ENCODE results near the gene SPAG16. TPM values are rescaled to one million over a fixed set of nuclear protein-coding genes. Genes with fewer than 3 reads are reported as not detected.
A peak's percentile ranks its signal among the peaks of the same experiment; 100 is the strongest.

SPAG16 gene
- polyA plus RNA-seq, 1 of the 3 experiments (the other 2 are of a cell fraction): 29.5 TPM

GRCh38 chr2:214019973-214020345, 735.7 kb downstream of the SPAG16 start:
- no peaks in the 10 kb centered on the region; the same call in 1 of the 2 replicates for H3K9me2 ChIP-seq
- H3K9me3 ChIP-seq: no peaks in the 10 kb centered on the region
- no peaks in the 10 kb centered on the region for H3K79me2 ChIP-seq (ENCODE audit: insufficient read depth)
- peaks cover 0 to 5% of the 10 kb centered on the region in 2 experiments; a peak in 2 of 4 replicates for H3K4me1 ChIP-seq (ENCODE audit: control insufficient read depth in 1 of 2, insufficient read depth in 2 of 2, low read depth in 1 of 2, low read length in 1 of 2)
- no peak overlapping the region for H3K9ac ChIP-seq
- H3F3A ChIP-seq (replicated peaks; ENCODE audit: insufficient read depth): peaks cover 17% of the 10 kb centered on the region
- H3K4me3 ChIP-seq (ENCODE audit: low read depth in 2 of 2, low read length in 1 of 2): no peak overlapping the region
- peak overlapping the region; percentile 68 to 95; a peak in 3 of 4 replicates for H3K27ac ChIP-seq (ENCODE audit: low read depth in 2 of 2, low read length in 1 of 2)
- no peak overlapping the region for H2AFZ ChIP-seq (ENCODE audit: low read depth)
- no peaks in the 10 kb centered on the region for H3K36me3 ChIP-seq (replicated peaks in 1 of 2; ENCODE audit: control insufficient read depth in 1 of 2, insufficient read depth in 2 of 2, low read length in 1 of 2)
- no peak for TF ChIP-seq POLR2AphosphoS5 (IDR thresholded peaks at IDR 0.05; ENCODE audit: low read depth, low read length)
- no peak for TF ChIP-seq TEAD4 (IDR thresholded peaks at IDR 0.05; ENCODE audit: borderline replicate concordance, insufficient read depth)
- no peak for TF ChIP-seq NFIC (IDR thresholded peaks at IDR 0.05; ENCODE audit: borderline replicate concordance)
- TF ChIP-seq SMC3 (IDR thresholded peaks at IDR 0.05; ENCODE audit: low read depth, low read length): no peak
- TF ChIP-seq FOSL2 (IDR thresholded peaks at IDR 0.05; ENCODE audit: borderline replicate concordance, low read depth): no peak
- TF ChIP-seq, protein P1, sequence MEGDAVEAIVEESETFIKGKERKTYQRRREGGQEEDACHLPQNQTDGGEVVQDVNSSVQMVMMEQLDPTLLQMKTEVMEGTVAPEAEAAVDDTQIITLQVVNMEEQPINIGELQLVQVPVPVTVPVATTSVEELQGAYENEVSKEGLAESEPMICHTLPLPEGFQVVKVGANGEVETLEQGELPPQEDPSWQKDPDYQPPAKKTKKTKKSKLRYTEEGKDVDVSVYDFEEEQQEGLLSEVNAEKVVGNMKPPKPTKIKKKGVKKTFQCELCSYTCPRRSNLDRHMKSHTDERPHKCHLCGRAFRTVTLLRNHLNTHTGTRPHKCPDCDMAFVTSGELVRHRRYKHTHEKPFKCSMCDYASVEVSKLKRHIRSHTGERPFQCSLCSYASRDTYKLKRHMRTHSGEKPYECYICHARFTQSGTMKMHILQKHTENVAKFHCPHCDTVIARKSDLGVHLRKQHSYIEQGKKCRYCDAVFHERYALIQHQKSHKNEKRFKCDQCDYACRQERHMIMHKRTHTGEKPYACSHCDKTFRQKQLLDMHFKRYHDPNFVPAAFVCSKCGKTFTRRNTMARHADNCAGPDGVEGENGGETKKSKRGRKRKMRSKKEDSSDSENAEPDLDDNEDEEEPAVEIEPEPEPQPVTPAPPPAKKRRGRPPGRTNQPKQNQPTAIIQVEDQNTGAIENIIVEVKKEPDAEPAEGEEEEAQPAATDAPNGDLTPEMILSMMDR (IDR thresholded peaks at IDR 0.05): no peak
- no peak for TF ChIP-seq MEF2A (IDR thresholded peaks at IDR 0.05; ENCODE audit: borderline replicate concordance, low read depth)
- no peak for TF ChIP-seq GABPA (IDR thresholded peaks at IDR 0.05; ENCODE audit: low read depth)
- TF ChIP-seq USF2 (IDR thresholded peaks at IDR 0.05; ENCODE audit: borderline replicate concordance, low read depth, low read length): no peak
- TF ChIP-seq, protein P2, sequence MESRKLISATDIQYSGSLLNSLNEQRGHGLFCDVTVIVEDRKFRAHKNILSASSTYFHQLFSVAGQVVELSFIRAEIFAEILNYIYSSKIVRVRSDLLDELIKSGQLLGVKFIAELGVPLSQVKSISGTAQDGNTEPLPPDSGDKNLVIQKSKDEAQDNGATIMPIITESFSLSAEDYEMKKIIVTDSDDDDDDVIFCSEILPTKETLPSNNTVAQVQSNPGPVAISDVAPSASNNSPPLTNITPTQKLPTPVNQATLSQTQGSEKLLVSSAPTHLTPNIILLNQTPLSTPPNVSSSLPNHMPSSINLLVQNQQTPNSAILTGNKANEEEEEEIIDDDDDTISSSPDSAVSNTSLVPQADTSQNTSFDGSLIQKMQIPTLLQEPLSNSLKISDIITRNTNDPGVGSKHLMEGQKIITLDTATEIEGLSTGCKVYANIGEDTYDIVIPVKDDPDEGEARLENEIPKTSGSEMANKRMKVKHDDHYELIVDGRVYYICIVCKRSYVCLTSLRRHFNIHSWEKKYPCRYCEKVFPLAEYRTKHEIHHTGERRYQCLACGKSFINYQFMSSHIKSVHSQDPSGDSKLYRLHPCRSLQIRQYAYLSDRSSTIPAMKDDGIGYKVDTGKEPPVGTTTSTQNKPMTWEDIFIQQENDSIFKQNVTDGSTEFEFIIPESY (IDR thresholded peaks at IDR 0.05; ENCODE audit: borderline replicate concordance, low read depth): no peak
- no peak for TF ChIP-seq FOXM1 (IDR thresholded peaks at IDR 0.05; ENCODE audit: low read depth)
- no peak for TF ChIP-seq JUND (IDR thresholded peaks at IDR 0.05)
- no peak for TF ChIP-seq CHD2 (IDR thresholded peaks at IDR 0.05; ENCODE audit: low read length, partially characterized antibody)
- TF ChIP-seq SIN3A (IDR thresholded peaks at IDR 0.05; ENCODE audit: borderline replicate concordance, low read depth, low read length): no peak
- no peak for TF ChIP-seq FOXJ3 (CRISPR knock-in tag; IDR thresholded peaks at IDR 0.05)
- no peak for TF ChIP-seq YY1 (IDR thresholded peaks at IDR 0.05; ENCODE audit: low read depth)
- TF ChIP-seq RAD21 (IDR thresholded peaks at IDR 0.05; ENCODE audit: low read length): no peak
- TF ChIP-seq PBX3 (IDR thresholded peaks at IDR 0.05): no peak
- ChIA-PET POLR2A (no interaction called here), CTCF (interaction anchor here (1.6 kb wide), 1 partner anchor 15 kb away, joined by 5 read pairs; no protein-coding TSS in a partner anchor)
- H4K20me1 ChIP-seq (ENCODE audit: insufficient read depth): no peaks in the 10 kb centered on the region
- H3K27me3 ChIP-seq (ENCODE audit: insufficient read depth): no peaks in the 10 kb centered on the region
- no peak overlapping the region for H3K4me2 ChIP-seq
- no peak for DNase-seq
- WGBS (ENCODE audit: low lambda C conversion rate): 72% methylated on average over 4 of the region's 4 CpGs
